Hepatocyte (in vitro differentiated cells): ENCODE results near the gene TRHDE. TPM values are rescaled to one million over a fixed set of nuclear protein-coding genes. Genes with fewer than 3 reads are reported as not detected.

Source experiments
- DNase-seq: peaks from one replicate; pipeline ENCODE4 v3.0.0-alpha.2; 2016; ENCODE audit warnings: low spot score
- H2AFZ ChIP-seq: fragments of 200-600 bp; sonication (generic); 2 replicates; pipeline ENCODE4 v1.6.0; 2016; ENCODE audit warnings: antibody characterized with exemption, mild to moderate bottlenecking
- H3K27ac ChIP-seq: fragments of 200-600 bp; sonication (generic); 2 replicates; pipeline ENCODE4 v1.5.1; 2016; ENCODE audit warnings: mild to moderate bottlenecking
- H3K27me3 ChIP-seq: fragments of 200-600 bp; sonication (generic); 2 replicates; pipeline ENCODE4 v1.6.1; 2016
- H3K36me3 ChIP-seq: fragments of 200-600 bp; sonication (generic); replicated peaks from 2 replicates; pipeline ENCODE4 v1.5.1; 2016; ENCODE audit warnings: low read depth; ENCODE audit not compliant: insufficient read depth
- H3K4me1 ChIP-seq: fragments of 200-600 bp; sonication (generic); 2 replicates; pipeline ENCODE4 v1.5.1; 2016; ENCODE audit warnings: mild to moderate bottlenecking, moderate library complexity; ENCODE audit not compliant: insufficient read depth
- H3K4me2 ChIP-seq: fragments of 200-600 bp; sonication (generic); 2 replicates; pipeline ENCODE4 v1.6.0; 2016
- H3K4me3 ChIP-seq: fragments of 200-600 bp; sonication (generic); 2 replicates; pipeline ENCODE4 v1.5.1; 2016; ENCODE audit warnings: mild to moderate bottlenecking
- H3K79me2 ChIP-seq: fragments of 200-600 bp; sonication (generic); 2 replicates; pipeline ENCODE4 v1.6.0; 2017; ENCODE audit warnings: mild to moderate bottlenecking
- H3K9me2 ChIP-seq: fragments of 200-600 bp; sonication (generic); replicated peaks from 2 replicates; pipeline ENCODE4 v1.6.0; 2017; ENCODE audit warnings: mild to moderate bottlenecking; ENCODE audit not compliant: insufficient read depth
- H3K9me3 ChIP-seq: fragments of 200-600 bp; sonication (generic); 2 replicates; pipeline ENCODE4 v1.5.1; 2016; ENCODE audit warnings: low read depth, mild to moderate bottlenecking
- H4K20me1 ChIP-seq: fragments of 200-600 bp; sonication (generic); 2 replicates; pipeline ENCODE4 v1.6.0; 2016; ENCODE audit warnings: mild to moderate bottlenecking; ENCODE audit not compliant: insufficient read depth, poor library complexity, severe bottlenecking
- EZH2 ChIP-seq: fragments of 200-600 bp; sonication (generic); IDR thresholded peaks from 2 replicates; pipeline ENCODE4 v1.6.1; 2016; ENCODE audit warnings: antibody characterized with exemption, mild to moderate bottlenecking, borderline replicate concordance
- EZH2phosphoT487 ChIP-seq: fragments of 200-600 bp; sonication (generic); IDR thresholded peaks from one replicate; pipeline ENCODE4 v1.6.1; 2018; ENCODE audit warnings: antibody characterized with exemption, mild to moderate bottlenecking, low read depth, moderate library complexity; ENCODE audit not compliant: unreplicated experiment, severe bottlenecking
- WGBS: methylation state at CpG from one replicate; pipeline ENCODE4 v1.1.6; 2016; ENCODE audit warnings: low lambda C conversion rate; ENCODE audit errors: missing lambda C conversion rate; 5-methylcytosine and 5-hydroxymethylcytosine counted together
- polyA plus RNA-seq: library from polyadenylated mRNA; unstranded; fragments of >200 nt; fragmentation: Nextera tagmentation; extraction: Ambion mirVana; gene quantifications from 2 replicates; pipeline ENCODE4 v1.2.1, GENCODE V29; 2016
- total RNA-seq: library from RNA; depleted of rRNA; stranded (reverse); fragments of >200 nt; gene quantifications from 2 replicates; pipeline ENCODE4 v1.2.3, GENCODE V29; 2014
- TF ChIP-seq, protein P1 (sequence below): fragments of 200-600 bp; sonication (generic); IDR thresholded peaks from 2 replicates; pipeline ENCODE4 v1.5.1; 2016; ENCODE audit warnings: antibody characterized with exemption, mild to moderate bottlenecking; ENCODE audit not compliant: poor library complexity

Gene TRHDE
- total and polyA plus RNA-seq, 2 experiments from 2014 or later = 1.3 to 5.0 TPM

GRCh38 chr12:72467985-72468384 is 195.8 kb downstream of the TRHDE start:
- Histone ChIP-seq H4K20me1 (no peaks in the 10 kb centered on the region), H3K4me1 (no peaks in the 10 kb centered on the region), H2AFZ (no peak overlapping the region), H3K4me2 (no peak overlapping the region), H3K9me2 (no peaks in the 10 kb centered on the region), H3K27ac (no peak overlapping the region), H3K36me3 (no peaks in the 10 kb centered on the region), H3K79me2 (no peaks in the 10 kb centered on the region), H3K27me3 (no peaks in the 10 kb centered on the region), H3K9me3 (no peaks in the 10 kb centered on the region), H3K4me3 (no peak overlapping the region)
- no peak for TF ChIP-seq EZH2phosphoT487
- TF ChIP-seq, protein P1, sequence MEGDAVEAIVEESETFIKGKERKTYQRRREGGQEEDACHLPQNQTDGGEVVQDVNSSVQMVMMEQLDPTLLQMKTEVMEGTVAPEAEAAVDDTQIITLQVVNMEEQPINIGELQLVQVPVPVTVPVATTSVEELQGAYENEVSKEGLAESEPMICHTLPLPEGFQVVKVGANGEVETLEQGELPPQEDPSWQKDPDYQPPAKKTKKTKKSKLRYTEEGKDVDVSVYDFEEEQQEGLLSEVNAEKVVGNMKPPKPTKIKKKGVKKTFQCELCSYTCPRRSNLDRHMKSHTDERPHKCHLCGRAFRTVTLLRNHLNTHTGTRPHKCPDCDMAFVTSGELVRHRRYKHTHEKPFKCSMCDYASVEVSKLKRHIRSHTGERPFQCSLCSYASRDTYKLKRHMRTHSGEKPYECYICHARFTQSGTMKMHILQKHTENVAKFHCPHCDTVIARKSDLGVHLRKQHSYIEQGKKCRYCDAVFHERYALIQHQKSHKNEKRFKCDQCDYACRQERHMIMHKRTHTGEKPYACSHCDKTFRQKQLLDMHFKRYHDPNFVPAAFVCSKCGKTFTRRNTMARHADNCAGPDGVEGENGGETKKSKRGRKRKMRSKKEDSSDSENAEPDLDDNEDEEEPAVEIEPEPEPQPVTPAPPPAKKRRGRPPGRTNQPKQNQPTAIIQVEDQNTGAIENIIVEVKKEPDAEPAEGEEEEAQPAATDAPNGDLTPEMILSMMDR = no peak
- no peak for TF ChIP-seq EZH2
- WGBS = 98% methylated on average over 2 of the region's 2 CpGs
- no peak for DNase-seq

DNA sequence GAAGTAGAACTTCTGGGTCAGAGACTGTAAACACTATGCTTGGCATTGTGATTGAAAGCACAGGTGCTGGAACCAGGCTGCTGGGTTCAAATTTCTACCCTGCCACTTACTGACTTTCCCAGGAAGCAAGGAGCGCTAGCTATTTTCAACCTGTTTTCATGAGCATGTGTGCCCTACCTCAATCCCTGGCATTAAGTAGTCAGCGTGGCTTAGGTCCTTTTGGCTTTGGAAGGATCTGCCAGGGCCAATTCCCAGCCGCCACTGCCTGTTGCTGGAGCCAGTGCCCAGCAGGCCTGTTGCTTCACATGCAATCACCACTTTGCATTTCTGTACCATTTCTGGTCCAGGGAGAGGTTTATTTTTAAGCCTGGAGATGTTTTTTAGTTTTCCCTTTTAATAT is 196.3 kb downstream of the TRHDE start:
- no peak for DNase-seq
- H3K79me2 ChIP-seq = no peaks in the 10 kb centered on the region
- no peaks in the 10 kb centered on the region for H3K4me1 ChIP-seq
- no peaks in the 10 kb centered on the region for H4K20me1 ChIP-seq
- TF ChIP-seq, protein P1 = no peak
- TF ChIP-seq EZH2 = no peak
- no peak for TF ChIP-seq EZH2phosphoT487
- H3K9me3 ChIP-seq = no peaks in the 10 kb centered on the region
- no peaks in the 10 kb centered on the region for H3K9me2 ChIP-seq
- H3K4me3 ChIP-seq = no peak overlapping the region
- H3K27ac ChIP-seq = no peak overlapping the region
- H3K36me3 ChIP-seq = no peaks in the 10 kb centered on the region
- H2AFZ ChIP-seq = no peak overlapping the region
- H3K27me3 ChIP-seq = no peaks in the 10 kb centered on the region
- H3K4me2 ChIP-seq = no peak overlapping the region
- WGBS = 94% methylated on average over 3 of the region's 3 CpGs

DNA sequence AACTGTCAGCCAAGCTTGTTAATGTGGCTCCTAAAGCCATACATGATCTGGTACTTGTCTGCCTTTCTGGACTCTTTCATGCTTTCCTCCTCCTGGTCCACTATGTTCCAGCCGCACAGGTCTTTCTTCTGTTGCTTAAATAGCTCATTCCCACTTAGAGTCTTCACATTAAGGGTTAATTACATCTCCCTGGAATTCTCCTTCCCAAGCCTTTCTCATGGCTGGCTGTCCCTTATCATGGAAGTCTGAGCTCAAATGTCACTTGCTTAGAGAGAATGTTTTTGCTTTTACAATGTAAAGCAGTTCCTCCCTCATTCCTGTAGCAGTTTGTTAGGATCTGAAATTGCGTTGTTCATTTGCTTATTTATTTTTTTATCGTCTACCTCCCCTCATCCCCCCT is 199.6 kb downstream of the TRHDE start:
- Histone ChIP-seq H3K9me2 (no peaks in the 10 kb centered on the region), H3K36me3 (no peaks in the 10 kb centered on the region), H3K79me2 (no peaks in the 10 kb centered on the region), H3K4me3 (no peak overlapping the region), H3K27ac (no peak overlapping the region), H3K27me3 (no peaks in the 10 kb centered on the region), H3K9me3 (no peaks in the 10 kb centered on the region), H2AFZ (no peak overlapping the region), H4K20me1 (no peaks in the 10 kb centered on the region), H3K4me1 (no peaks in the 10 kb centered on the region), H3K4me2 (no peak overlapping the region)
- no peak for DNase-seq
- TF ChIP-seq EZH2phosphoT487 (no peak), EZH2 (no peak)
- TF ChIP-seq, protein P1 = no peak
- WGBS = 18% methylated on average over 3 of the region's 3 CpGs

DNA sequence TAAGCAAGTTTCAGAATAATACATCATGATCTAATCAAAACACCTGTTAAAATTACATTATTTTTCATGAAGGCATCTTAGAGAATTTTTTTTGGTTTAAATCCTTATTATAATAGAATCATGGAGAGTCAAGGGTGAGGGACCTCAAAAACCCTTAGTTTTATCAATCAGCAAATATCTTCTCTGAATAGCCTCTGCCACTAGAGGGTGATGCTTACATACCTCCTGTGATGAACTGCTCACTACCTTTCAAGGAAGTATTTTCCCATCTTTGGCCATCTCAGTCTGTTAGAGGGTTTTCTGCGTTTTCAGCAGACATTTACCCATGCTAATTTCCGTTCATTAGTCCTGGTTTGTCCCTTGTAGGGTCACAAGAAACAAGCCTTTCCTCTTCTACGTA is 200.2 kb downstream of the TRHDE start:
- H3K27ac ChIP-seq = no peak overlapping the region
- H3K79me2 ChIP-seq = no peaks in the 10 kb centered on the region
- no peaks in the 10 kb centered on the region for H3K36me3 ChIP-seq
- H2AFZ ChIP-seq = no peak overlapping the region
- H3K4me2 ChIP-seq = no peak overlapping the region
- no peak for DNase-seq
- TF ChIP-seq EZH2phosphoT487 = no peak
- H3K9me3 ChIP-seq = no peaks in the 10 kb centered on the region
- H3K9me2 ChIP-seq = no peaks in the 10 kb centered on the region
- 87% methylated on average over 3 of the region's 3 CpGs for WGBS
- H4K20me1 ChIP-seq = no peaks in the 10 kb centered on the region
- H3K4me1 ChIP-seq = no peaks in the 10 kb centered on the region
- no peak overlapping the region for H3K4me3 ChIP-seq
- H3K27me3 ChIP-seq = no peaks in the 10 kb centered on the region
